Measurements from ENCODE around the gene DMBT1. TPM values are rescaled to one million over a fixed set of nuclear protein-coding genes. Genes with fewer than 3 reads are reported as not detected.

The DMBT1 gene
- total RNA-seq, 2 donors from 2014 or later: not detected

- no peak for DNase-seq (ENCODE audit: low spot score)
- intact Hi-C loops (cut with DNase I): no loop called here
Observed at GRCh38 chr10:122688293-122688989, 127.9 kb downstream of the DMBT1 start.

GRCh38 chr10:122689146-122689820 is 128.7 kb downstream of the DMBT1 start:
- intact Hi-C loops (cut with DNase I): no loop called here
- no peak for DNase-seq (ENCODE audit: low spot score)

GRCh38 chr10:122692744-122693143 is 132.2 kb downstream of the DMBT1 start:
- no peak for DNase-seq (ENCODE audit: low spot score)
- intact Hi-C loops (cut with DNase I): no loop called here

Other genes with a start within 250 kb of the DMBT1 start
- 10 to 100 TPM; 29.3 to 42.3 TPM for gene PLEKHA1, start 186.0 kb upstream of the DMBT1 start, total RNA-seq
- gene ARMS2, start 106.1 kb upstream of the DMBT1 start, total RNA-seq: not detected
- 100 to 1,000 TPM; 152 to 276 TPM for gene HTRA1, start 99.2 kb upstream of the DMBT1 start, total RNA-seq
- not detected for gene C10orf120, start 139.1 kb downstream of the DMBT1 start, total RNA-seq

All from posterior vena cava (tissue), 2 donors.